ENCODE measurements around the gene CDH20. TPM values are rescaled to one million over a fixed set of nuclear protein-coding genes. Genes with fewer than 3 reads are reported as not detected.
A peak's percentile ranks its signal among the peaks of the same experiment; 100 is the strongest.

CDH20 gene
- total RNA-seq, 2 experiments from 2014 or later = 0.20 to 0.25 TPM

DNA sequence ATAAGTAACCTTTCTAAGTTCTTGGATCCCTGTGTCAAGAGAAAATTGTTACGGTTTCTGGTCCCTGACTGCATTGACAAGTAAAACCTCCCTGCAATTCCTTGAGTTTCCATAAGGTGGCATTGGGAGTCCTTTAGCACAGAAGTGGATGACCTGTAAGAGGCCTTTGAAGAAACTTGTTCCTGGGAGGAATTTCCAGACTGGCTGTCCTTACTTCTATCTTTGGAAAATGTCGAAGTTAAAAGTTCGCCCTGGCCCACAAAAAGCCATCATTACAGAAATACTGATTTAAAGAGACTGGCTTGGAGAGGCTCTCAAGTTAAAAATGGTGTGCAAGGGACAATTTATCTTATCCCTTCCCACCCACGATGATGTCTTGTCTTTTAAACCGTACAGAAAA, 218.4 kb downstream of the CDH20 start:
- Mint-ChIP-seq H3K4me3 (no peak overlapping the region), H3K27ac (no peak overlapping the region), H3K27me3 (peaks cover 9% of the 10 kb centered on the region), H3K4me1 (peaks cover 9% of the 10 kb centered on the region), H3K36me3 (no peaks in the 10 kb centered on the region), H3K9me3 (no peaks in the 10 kb centered on the region)
- DNase-seq = peak; percentile 4

DNA sequence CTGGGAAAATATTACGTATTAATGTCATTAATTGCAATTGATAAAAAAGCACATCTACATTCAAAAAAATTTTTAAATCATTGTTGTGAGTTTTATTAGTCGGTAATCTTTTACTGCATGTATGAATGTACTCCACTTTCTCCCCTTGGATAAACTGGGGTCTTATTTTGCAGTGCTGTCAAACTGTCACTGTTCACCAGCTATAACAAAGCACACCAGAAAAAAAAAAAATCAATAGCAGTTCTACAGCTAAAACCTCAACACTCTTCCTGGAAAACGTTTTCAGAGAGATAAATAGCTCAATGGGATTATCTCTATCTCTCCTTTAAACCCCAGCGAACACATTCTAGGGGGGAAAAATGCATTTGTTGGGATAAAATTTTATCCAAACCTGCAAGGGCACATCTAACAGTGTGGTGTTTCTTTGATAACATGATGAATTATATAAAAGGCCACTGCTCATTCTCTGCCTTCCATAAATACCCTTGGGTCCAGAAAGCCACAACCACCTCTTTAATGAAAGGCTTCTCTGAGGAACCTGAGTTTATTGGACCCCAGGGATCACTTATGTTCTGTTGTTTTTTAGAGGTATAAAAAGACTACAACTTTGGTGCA, 219.9 kb downstream of the CDH20 start:
- H3K4me1 Mint-ChIP-seq = peaks cover 9% of the 10 kb centered on the region
- no peak overlapping the region for H3K4me3 Mint-ChIP-seq
- H3K36me3 Mint-ChIP-seq = no peaks in the 10 kb centered on the region
- no peaks in the 10 kb centered on the region for H3K9me3 Mint-ChIP-seq
- peaks cover 9% of the 10 kb centered on the region for H3K27me3 Mint-ChIP-seq
- no peak overlapping the region for H3K27ac Mint-ChIP-seq
- DNase-seq = no peak

DNA sequence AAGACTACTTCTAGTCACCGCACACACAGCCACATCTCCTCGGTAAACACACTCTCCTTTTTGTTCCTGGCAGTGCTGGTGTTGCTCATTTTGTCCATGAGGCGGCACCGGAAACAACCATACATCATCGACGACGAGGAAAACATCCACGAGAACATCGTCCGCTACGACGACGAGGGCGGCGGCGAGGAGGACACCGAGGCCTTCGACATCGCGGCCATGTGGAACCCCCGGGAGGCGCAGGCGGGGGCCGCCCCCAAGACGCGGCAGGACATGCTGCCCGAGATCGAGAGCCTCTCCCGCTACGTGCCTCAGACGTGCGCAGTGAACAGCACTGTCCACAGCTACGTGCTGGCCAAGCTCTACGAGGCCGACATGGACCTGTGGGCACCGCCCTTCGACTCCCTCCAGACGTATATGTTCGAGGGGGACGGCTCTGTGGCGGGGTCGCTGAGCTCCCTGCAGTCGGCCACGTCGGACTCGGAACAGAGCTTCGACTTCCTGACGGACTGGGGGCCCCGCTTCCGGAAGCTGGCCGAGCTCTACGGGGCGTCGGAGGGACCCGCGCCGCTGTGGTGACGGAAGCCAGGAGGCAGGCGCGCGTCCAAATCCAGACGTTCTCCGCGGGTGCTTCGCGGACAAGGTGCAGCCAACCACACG, 221.0 kb downstream of the CDH20 start:
- peaks cover 2% of the 10 kb centered on the region for H3K9me3 Mint-ChIP-seq

DNA sequence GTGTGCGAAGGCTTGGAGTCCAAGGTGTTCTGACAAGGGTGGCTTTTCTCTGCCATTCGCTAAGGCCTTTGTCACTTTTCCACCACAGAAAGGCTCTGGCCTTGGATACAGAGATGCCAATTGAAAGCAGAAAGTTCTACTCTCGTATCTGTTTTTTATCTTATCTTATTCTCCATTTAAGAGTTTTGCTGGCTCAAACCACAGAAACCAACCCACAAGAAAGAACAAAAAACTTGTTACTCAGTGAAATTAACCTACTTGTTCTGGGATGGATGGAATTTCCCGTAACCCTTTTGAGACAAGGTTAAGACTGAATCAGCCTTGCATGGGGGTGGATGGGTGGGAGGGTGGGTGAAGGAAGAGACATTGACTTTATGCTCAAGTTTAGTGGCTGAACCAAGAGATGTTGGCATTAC, 221.7 kb downstream of the CDH20 start:
- Mint-ChIP-seq H3K27me3 (peaks cover 9% of the 10 kb centered on the region), H3K9me3 (peaks cover 2% of the 10 kb centered on the region), H3K4me3 (peak overlapping the region; percentile 80), H3K4me1 (peaks cover 9% of the 10 kb centered on the region), H3K36me3 (no peaks in the 10 kb centered on the region), H3K27ac (peak overlapping the region; percentile 88)
- no peak for DNase-seq

More for the DNA sequence above, 221.0 kb downstream of the CDH20 start:
- H3K36me3 Mint-ChIP-seq = no peaks in the 10 kb centered on the region
- H3K4me3 Mint-ChIP-seq = peak overlapping the region; percentile 80
- peak overlapping the region; percentile 88 for H3K27ac Mint-ChIP-seq
- H3K27me3 Mint-ChIP-seq = peaks cover 9% of the 10 kb centered on the region
- peaks cover 9% of the 10 kb centered on the region for H3K4me1 Mint-ChIP-seq
- DNase-seq = peak; percentile 59

DNA sequence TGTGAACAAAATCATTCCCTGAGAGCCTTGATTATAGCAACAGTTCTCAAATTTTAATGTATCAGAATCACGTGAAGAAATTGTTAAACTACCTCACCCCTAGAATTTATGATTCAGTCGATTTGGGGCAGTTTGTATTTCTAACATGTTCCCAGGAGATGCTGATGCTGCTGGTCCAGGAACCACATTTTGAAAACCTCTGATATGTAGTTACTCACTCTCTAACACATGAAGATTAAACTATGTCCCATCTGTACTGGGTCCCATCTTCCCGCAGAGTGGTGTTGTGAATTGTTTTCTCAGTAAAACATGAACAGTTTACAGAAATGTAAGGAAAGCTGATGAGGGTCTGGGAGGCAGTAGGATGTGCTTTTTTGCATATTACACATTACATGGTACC, 223.1 kb downstream of the CDH20 start:
- DNase-seq = no peak
- Mint-ChIP-seq H3K9me3 (peaks cover 2% of the 10 kb centered on the region), H3K27ac (no peak overlapping the region), H3K4me3 (no peak overlapping the region), H3K27me3 (peaks cover 9% of the 10 kb centered on the region), H3K4me1 (peaks cover 9% of the 10 kb centered on the region), H3K36me3 (no peaks in the 10 kb centered on the region)

DNA sequence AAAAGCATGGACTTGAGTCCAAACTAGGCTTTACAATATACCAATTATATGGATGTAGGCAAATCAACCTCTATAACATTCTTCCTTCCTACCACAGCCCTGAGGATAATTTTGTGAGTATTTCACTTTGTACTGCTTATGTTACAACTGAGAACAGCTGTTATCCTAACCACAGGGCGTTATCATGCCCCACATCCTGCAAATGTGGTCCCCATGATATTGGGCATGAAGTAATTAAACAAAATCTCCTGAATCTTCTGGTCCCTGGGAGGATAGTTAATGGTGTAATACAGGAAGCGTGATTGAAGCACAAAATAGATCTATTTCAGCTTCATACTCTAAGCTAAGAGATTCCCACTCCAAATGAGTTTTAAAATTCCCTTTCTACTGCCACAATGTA, 223.6 kb downstream of the CDH20 start:
- H3K27ac Mint-ChIP-seq = no peak overlapping the region

DNA sequence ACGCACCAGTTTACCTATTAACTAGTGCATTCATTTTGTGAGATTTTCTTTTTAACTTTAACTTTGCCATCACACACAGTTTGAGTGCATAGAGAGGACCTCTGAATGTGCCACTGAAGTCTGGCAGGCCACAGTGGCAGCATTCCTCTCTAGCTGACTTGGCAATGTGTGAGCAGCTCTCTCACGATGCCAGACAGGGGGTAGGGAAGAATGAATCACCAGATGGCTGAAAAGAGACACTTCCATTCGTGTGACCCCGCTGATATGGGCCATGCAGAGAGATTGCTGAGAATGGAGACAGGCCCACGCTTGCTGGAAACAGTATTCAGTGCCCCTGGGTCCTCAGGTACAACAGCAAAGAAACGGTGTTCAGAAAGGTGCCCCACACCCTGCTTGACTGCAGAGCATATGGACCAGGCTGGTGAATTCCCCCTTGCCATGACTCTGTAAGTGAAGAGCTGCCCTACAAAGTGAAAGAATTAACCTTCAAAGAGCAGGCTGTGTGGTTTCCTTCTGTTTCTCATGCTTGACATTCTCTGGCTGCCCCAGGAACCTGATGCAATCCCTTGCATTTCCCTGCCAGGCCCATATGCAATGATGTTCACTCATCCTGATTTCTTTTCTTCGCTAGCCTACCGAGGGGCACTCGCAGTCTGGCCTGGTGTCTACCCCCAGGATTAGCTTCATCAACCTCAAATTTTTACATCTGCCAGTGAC, 236.1 kb downstream of the CDH20 start:
- H3K27me3 Mint-ChIP-seq = peaks cover 35% of the 10 kb centered on the region
- peak overlapping the region; percentile 5 for H3K27ac Mint-ChIP-seq
- peaks cover 2% of the 10 kb centered on the region for H3K4me1 Mint-ChIP-seq
- H3K4me3 Mint-ChIP-seq = no peak overlapping the region
- H3K36me3 Mint-ChIP-seq = peaks cover 4% of the 10 kb centered on the region
- DNase-seq = no peak
- H3K9me3 Mint-ChIP-seq = peaks cover 6% of the 10 kb centered on the region

More for the DNA sequence above, 223.6 kb downstream of the CDH20 start:
- Mint-ChIP-seq H3K4me3 (no peak overlapping the region), H3K27me3 (peaks cover 9% of the 10 kb centered on the region), H3K4me1 (peaks cover 9% of the 10 kb centered on the region), H3K36me3 (no peaks in the 10 kb centered on the region), H3K9me3 (peaks cover 2% of the 10 kb centered on the region)
- DNase-seq = no peak

DNA sequence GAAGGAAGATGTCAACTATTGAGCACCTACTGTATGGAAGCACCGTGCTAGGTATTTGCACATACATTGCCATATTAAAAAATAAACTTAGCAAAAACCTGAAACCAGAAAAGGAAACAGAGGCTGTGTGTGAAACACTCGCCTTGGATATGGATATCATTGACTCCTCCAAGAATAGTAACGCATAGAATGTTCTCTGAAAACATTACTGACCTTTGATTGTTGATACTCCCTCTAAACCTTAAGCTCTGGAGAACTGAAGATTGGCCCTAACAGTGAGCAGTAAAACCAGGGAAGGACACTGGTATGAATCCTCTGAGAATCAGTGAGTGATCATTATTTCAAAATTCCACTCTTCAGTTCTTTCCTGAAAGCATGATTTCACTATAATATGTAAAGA, 236.8 kb downstream of the CDH20 start:
- Mint-ChIP-seq H3K36me3 (peaks cover 4% of the 10 kb centered on the region), H3K27me3 (peaks cover 29% of the 10 kb centered on the region), H3K27ac (no peak overlapping the region), H3K9me3 (peaks cover 6% of the 10 kb centered on the region), H3K4me1 (peaks cover 2% of the 10 kb centered on the region), H3K4me3 (no peak overlapping the region)
- no peak for DNase-seq

DNA sequence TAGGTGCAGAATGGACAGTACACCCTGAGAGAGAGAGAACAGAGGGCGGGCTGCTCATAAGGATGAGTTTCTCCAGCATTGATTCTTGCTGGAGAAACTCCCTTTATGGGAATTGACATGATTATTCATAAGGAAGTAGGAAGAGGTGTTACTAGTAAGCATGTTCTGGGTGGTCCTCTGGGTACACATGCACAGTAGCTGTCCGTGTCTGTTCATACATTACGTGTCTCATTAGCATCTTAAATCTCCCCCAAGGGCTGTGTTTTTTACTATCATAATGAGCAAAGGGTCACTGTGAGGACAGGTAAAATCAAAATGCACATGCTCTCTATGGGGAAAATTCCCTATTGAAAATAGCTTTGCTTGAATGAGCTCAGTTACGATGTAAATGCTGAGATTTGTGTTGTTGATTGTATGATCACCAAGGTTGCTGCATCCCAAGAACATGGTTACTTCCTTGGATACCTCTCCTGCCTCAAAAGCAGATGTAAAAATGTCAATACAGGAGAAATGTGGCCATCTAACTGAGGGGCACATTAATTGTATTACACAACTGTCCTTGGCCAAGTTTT, 238.9 kb downstream of the CDH20 start:
- Mint-ChIP-seq H3K4me3 (no peak overlapping the region), H3K27me3 (peaks cover 29% of the 10 kb centered on the region), H3K36me3 (peaks cover 4% of the 10 kb centered on the region), H3K4me1 (peaks cover 2% of the 10 kb centered on the region), H3K9me3 (peaks cover 6% of the 10 kb centered on the region), H3K27ac (no peak overlapping the region)
- DNase-seq = no peak

DNA sequence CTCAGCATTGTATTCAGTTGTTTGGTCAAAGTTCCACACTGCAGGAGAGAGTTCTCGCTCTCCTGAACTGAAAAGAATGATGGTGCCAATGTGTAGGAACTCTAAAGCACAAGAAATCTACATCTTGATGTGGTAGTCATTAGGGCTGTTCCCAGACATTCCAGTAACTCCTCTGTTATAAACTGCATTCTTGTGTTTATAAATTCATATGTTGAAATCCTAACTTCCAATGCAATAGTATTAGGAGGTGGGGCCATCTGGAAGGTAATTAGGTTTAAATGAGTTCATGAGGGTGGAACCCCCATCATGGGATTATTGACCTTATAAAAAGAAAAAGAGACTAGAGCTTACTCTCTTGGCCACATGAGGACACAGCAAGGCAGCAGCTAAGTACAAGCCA, 239.6 kb downstream of the CDH20 start:
- Mint-ChIP-seq H3K9me3 (peaks cover 6% of the 10 kb centered on the region), H3K27me3 (peaks cover 30% of the 10 kb centered on the region), H3K27ac (no peak overlapping the region), H3K36me3 (peaks cover 4% of the 10 kb centered on the region), H3K4me3 (no peak overlapping the region), H3K4me1 (peaks cover 2% of the 10 kb centered on the region)
- DNase-seq = no peak

DNA sequence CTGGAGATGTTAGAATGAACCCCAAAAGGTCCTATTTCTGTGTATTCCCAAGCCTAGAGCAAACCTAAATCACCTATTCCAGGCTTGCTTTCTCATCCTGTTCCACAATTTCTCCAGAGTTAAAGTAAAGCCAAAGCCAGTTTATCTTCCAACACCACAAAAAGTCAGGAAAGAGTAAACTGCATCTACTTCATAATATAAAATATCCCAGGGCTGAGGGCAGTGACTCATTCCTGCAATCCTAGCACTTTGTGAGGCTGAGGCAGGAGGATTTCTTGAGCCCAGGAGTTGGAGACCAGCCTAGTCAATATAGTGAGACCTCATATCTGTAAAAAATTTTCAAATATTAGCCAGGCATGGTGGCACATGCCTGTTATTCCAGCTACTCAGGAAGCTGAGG, 241.4 kb downstream of the CDH20 start:
- H3K36me3 Mint-ChIP-seq = no peaks in the 10 kb centered on the region
- DNase-seq = no peak
- no peak overlapping the region for H3K4me3 Mint-ChIP-seq
- H3K27ac Mint-ChIP-seq = no peak overlapping the region
- peaks cover 6% of the 10 kb centered on the region for H3K9me3 Mint-ChIP-seq
- H3K4me1 Mint-ChIP-seq = peaks cover 3% of the 10 kb centered on the region
- H3K27me3 Mint-ChIP-seq = peaks cover 23% of the 10 kb centered on the region

DNA sequence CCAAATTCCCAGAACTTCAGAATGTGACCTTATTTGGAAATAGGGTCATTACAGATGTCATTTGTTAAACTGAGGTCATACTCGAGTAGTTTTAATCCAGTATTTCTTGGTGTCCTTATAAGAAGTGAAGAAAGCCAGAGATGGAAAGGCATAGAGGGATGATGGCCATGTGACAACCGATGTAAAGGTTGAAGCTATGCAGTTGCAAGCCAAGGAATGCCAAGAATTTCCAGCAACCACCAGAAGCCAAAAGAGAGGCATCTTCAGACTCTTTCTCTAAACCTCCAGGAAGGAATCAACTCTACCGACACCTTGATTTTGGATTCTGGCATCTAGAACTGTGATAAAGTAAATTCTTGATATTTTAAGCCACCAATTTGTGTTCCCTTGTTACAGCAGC, 242.2 kb downstream of the CDH20 start:
- Mint-ChIP-seq H3K4me3 (no peak overlapping the region), H3K27ac (no peak overlapping the region), H3K9me3 (peaks cover 6% of the 10 kb centered on the region), H3K4me1 (peaks cover 5% of the 10 kb centered on the region), H3K27me3 (peaks cover 31% of the 10 kb centered on the region), H3K36me3 (no peaks in the 10 kb centered on the region)
- DNase-seq = no peak

DNA sequence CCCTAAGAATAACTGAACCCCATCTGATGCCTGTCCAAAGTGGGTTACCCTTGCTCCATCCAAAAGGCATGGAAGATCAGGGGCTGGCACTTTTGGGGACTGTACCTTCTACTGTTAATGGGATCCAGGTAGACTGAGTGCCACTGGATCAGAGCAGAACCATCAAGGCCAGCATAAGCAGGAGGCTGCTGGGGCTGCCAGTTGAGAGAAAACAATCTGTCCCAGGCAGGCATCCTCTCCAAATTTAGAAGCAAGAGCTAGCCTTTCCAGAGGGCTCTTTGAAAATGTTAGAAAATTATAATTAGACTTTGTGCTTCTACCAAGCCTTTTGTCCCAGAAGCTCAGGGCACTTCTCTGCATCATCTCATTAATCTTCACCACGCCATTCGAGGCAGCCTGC, 245.6 kb downstream of the CDH20 start:
- peaks cover 12% of the 10 kb centered on the region for H3K4me1 Mint-ChIP-seq
- H3K9me3 Mint-ChIP-seq = no peaks in the 10 kb centered on the region
- H3K27me3 Mint-ChIP-seq = peaks cover 54% of the 10 kb centered on the region
- H3K36me3 Mint-ChIP-seq = no peaks in the 10 kb centered on the region
- DNase-seq = no peak
- no peak overlapping the region for H3K27ac Mint-ChIP-seq
- H3K4me3 Mint-ChIP-seq = no peak overlapping the region

DNA sequence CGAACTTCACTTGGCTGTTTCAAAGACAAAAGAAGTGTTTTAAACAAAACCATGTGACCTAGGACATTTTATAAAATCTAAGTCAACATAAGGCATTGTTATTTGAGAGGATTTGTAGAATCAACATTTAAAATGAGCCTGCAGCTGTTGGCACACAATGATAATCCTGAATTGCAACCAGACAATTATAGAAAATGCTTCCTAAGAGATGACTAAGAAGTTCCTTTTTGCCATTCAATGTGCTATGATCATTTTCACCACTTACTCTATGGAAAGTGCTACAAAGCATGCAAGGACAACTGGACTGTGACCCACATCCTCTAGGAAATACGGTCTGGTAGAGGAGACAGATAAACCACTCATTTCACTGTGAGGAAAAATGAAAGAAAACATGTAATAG, 246.4 kb downstream of the CDH20 start:
- DNase-seq = no peak
- Mint-ChIP-seq H3K9me3 (no peaks in the 10 kb centered on the region), H3K36me3 (no peaks in the 10 kb centered on the region), H3K27ac (no peak overlapping the region), H3K4me1 (peaks cover 12% of the 10 kb centered on the region), H3K27me3 (peaks cover 56% of the 10 kb centered on the region), H3K4me3 (no peak overlapping the region)

DNA sequence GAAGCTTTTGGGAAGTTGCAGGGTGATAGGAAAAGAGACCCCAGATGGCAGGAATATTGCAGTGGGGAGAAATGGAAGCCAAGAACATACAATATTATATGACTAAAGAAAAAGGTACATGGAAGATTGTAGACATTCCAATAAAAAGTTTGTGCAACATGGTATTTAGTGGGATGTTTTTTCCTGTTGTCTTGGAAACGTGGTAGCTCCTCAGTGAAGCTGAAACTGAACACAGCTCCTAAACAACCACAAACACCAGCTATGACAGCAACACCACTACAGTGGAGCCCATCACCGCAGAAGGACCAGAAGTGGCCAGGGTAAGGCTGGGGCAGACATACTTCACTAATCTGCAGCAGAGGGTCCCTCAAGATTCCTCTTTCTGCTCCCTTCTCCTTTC, 246.8 kb downstream of the CDH20 start:
- Mint-ChIP-seq H3K27me3 (peaks cover 56% of the 10 kb centered on the region), H3K27ac (no peak overlapping the region), H3K4me1 (peaks cover 12% of the 10 kb centered on the region), H3K36me3 (no peaks in the 10 kb centered on the region), H3K4me3 (no peak overlapping the region), H3K9me3 (no peaks in the 10 kb centered on the region)
- DNase-seq = no peak

All from activated naive CD8-positive, alpha-beta T cell treated with anti-CD3 and anti-CD28 coated beads for 36 hours (primary cell).